Osteocyte (in vitro differentiated cells): ENCODE measurements around the gene SLC22A4. TPM values are rescaled to one million over a fixed set of nuclear protein-coding genes. Genes with fewer than 3 reads are reported as not detected.

Source experiments
- DNase-seq: peaks from one replicate; pipeline ENCODE4 v3.0.0; 2021; ENCODE audit warnings: mixed read lengths; ENCODE audit not compliant: unreplicated experiment; ENCODE audit errors: extremely low spot score
- H3K27ac Mint-ChIP-seq: one replicate; pipeline ENCODE4 v1.8.0; 2021; ENCODE audit warnings: mild to moderate bottlenecking, mixed read lengths; ENCODE audit not compliant: unreplicated experiment
- H3K27me3 Mint-ChIP-seq: one replicate; pipeline ENCODE4 v1.8.0; 2021; ENCODE audit warnings: mixed read lengths; ENCODE audit not compliant: unreplicated experiment
- H3K36me3 Mint-ChIP-seq: one replicate; pipeline ENCODE4 v1.8.0; 2021; ENCODE audit warnings: mixed read lengths; ENCODE audit not compliant: unreplicated experiment
- H3K4me1 Mint-ChIP-seq: one replicate; pipeline ENCODE4 v1.8.0; 2021; ENCODE audit warnings: mixed read lengths; ENCODE audit not compliant: unreplicated experiment
- H3K4me3 Mint-ChIP-seq: one replicate; pipeline ENCODE4 v1.8.0; 2021; ENCODE audit warnings: mild to moderate bottlenecking, moderate library complexity, mixed read lengths; ENCODE audit not compliant: unreplicated experiment
- H3K9me3 Mint-ChIP-seq: one replicate; pipeline ENCODE4 v1.8.0; 2021; ENCODE audit warnings: mixed read lengths; ENCODE audit not compliant: unreplicated experiment
- CTCF ChIP-seq: fragments of 200-600 bp; sonication (generic); IDR thresholded peaks from 2 replicates; pipeline ENCODE4 v1.5.0; 2021; ENCODE audit warnings: antibody characterized with exemption, mild to moderate bottlenecking, moderate library complexity
- total RNA-seq: library from RNA; stranded (reverse); gene quantifications from 2 replicates; pipeline ENCODE4 v1.2.1, GENCODE V29; 2021

SLC22A4 gene
- total RNA-seq, 1 donor from 2014 or later: 1.4 TPM

DNA sequence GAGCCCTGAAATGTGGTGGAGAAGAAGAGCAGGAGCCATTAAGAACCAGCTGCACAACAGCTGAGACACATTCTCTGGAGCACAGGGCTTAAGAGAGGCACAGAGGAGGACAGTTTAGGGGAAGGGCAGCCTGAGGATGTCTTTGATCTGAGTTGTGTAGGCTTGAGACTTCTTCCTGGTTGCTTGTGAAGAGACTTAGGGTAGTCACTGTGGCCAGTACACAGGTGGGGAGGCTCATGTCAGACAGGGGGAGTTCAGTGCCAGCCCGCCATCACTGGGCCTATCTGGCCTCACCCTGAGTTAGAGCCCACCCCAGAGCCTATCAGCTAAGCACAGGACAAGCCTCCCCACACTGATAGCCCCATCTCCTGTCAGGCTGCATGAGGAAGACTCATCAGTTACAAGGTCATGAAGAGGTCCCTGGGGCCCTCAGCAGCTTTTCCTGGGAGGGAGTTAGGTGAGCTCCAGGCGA, 19.8 kb downstream of the SLC22A4 start:
- no peak overlapping the region for H3K4me3 Mint-ChIP-seq
- H3K4me1 Mint-ChIP-seq: peaks cover 12% of the 10 kb centered on the region
- no peak for TF ChIP-seq CTCF
- H3K36me3 Mint-ChIP-seq: no peaks in the 10 kb centered on the region
- no peaks in the 10 kb centered on the region for H3K9me3 Mint-ChIP-seq
- no peak overlapping the region for H3K27ac Mint-ChIP-seq
- no peaks in the 10 kb centered on the region for H3K27me3 Mint-ChIP-seq
- DNase-seq: no peak

DNA sequence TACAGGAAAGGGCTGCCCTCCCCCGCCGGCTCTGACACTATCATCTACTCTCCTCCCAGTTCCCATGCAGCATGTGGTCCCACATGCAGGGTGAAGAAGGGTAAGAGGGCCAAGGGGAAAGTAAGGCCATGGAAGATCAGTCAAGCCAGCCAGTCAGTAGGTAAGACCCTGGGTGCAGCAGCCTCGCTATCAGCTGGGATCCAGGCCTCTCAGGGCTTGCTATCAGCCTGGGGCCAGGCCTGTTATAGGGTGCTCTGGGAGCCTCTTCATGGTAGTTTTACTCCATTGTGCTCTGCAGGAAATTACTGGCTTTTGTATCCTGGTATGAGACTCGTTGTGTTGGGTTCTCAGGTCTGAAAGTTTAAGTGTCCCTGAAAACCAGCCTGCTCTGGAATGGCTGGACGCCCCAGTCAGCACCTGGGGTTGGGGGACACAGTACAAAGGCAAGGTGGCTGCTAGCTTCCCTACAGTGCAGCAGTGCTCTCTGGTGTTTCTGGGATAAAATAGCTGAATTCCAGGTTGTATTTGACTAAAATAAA, 21.4 kb downstream of the SLC22A4 start:
- no peak for TF ChIP-seq CTCF
- H3K27me3 Mint-ChIP-seq: no peaks in the 10 kb centered on the region
- no peak for DNase-seq
- H3K9me3 Mint-ChIP-seq: no peaks in the 10 kb centered on the region
- peaks cover 3% of the 10 kb centered on the region for H3K4me1 Mint-ChIP-seq
- no peak overlapping the region for H3K27ac Mint-ChIP-seq
- H3K4me3 Mint-ChIP-seq: no peak overlapping the region
- H3K36me3 Mint-ChIP-seq: no peaks in the 10 kb centered on the region

DNA sequence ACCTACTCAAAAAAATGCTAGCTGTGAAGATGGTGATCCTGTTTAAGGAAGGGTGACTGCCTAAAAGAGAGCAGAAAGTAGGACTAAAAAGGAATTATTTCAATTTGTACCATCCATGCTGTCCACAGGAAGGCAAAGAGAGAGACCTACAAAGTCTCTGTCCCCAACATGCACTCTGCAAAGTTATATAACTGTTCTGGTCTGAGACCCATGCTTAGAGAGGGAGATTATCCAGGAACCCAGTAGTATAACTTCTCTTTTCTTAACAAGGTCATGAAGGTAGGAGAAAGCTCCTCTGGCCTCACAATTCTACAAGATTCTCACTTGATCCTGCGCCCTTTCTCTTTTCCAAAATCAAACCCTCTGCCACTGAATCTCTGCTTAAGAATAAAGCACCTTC, 25.8 kb downstream of the SLC22A4 start:
- Mint-ChIP-seq H3K36me3 (no peaks in the 10 kb centered on the region), H3K4me3 (no peak overlapping the region), H3K27ac (no peak overlapping the region), H3K9me3 (no peaks in the 10 kb centered on the region), H3K4me1 (peaks cover 11% of the 10 kb centered on the region), H3K27me3 (no peaks in the 10 kb centered on the region)
- no peak for DNase-seq
- no peak for TF ChIP-seq CTCF

DNA sequence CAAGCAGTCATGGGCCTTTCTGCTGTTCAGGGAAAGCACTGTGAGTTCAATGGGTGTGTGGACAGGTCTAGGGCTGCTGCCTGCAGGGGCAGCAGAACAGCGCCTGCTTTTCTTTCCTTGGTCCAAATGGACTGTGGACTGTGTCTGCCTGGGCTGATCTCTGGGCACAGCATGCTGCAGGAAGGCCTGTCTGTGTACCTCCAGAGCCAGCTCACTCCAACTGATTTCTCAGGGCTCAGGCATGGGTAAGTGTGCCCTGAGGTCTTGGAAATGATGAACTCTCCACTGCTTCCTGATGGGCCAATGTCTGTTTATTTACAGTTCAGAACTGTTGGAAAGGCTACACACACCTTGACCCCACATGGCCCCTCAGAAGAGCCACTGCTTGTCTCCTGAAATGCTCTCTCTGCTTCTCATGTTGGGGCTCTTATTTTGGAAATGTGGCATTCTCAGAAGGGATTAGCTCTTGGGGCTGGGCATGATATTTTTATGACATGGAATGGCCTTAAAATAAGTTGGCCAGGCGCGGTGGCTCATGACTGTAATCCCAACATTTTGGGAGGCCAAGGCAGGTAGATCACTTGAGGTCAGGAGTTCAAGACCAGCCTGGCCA, 27.0 kb downstream of the SLC22A4 start:
- Mint-ChIP-seq H3K36me3 (no peaks in the 10 kb centered on the region), H3K4me1 (peaks cover 11% of the 10 kb centered on the region), H3K27me3 (no peaks in the 10 kb centered on the region), H3K4me3 (no peak overlapping the region), H3K9me3 (no peaks in the 10 kb centered on the region), H3K27ac (no peak overlapping the region)
- no peak for TF ChIP-seq CTCF
- DNase-seq: no peak

- H3K27me3 Mint-ChIP-seq: no peaks in the 10 kb centered on the region
- no peak overlapping the region for H3K4me3 Mint-ChIP-seq
- no peaks in the 10 kb centered on the region for H3K9me3 Mint-ChIP-seq
- no peaks in the 10 kb centered on the region for H3K36me3 Mint-ChIP-seq
- peaks cover 13% of the 10 kb centered on the region for H3K4me1 Mint-ChIP-seq
- no peak for TF ChIP-seq CTCF
- no peak for DNase-seq
- H3K27ac Mint-ChIP-seq: peak overlapping the region; percentile 20
These were observed 28.1 kb downstream of the SLC22A4 start for GRCh38 chr5:132322266-132322665.
